GM12874 (cell line): ENCODE results near the gene HSPBAP1.

Experiments
- TF ChIP-seq, protein P1 (sequence below): IDR thresholded peaks from 2 replicates; pipeline ENCODE4 v1.5.1; 2011; ENCODE audit warnings: low read depth, mild to moderate bottlenecking, control low read depth, low read length, moderate library complexity; ENCODE audit not compliant: insufficient read depth

HSPBAP1 gene

DNA sequence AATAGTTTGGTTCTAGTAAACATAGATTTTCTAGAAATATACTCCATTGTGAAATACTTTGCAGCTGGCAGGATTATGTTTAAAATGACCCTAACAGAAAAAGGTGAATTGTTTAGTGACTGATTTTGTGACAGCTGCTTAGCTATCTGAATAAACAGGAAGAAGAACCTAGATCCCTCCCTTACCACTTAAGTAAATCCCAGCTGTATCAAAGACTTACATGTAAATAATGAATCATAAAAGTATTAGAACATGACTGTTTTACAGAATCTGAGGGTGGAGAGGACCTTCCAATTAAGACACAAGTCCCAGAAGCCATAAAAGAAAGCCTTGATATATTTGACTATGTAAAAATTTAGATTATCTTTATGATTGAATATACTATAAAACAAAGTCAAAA is 17.1 kb upstream of the HSPBAP1 start:
- TF ChIP-seq, protein P1, sequence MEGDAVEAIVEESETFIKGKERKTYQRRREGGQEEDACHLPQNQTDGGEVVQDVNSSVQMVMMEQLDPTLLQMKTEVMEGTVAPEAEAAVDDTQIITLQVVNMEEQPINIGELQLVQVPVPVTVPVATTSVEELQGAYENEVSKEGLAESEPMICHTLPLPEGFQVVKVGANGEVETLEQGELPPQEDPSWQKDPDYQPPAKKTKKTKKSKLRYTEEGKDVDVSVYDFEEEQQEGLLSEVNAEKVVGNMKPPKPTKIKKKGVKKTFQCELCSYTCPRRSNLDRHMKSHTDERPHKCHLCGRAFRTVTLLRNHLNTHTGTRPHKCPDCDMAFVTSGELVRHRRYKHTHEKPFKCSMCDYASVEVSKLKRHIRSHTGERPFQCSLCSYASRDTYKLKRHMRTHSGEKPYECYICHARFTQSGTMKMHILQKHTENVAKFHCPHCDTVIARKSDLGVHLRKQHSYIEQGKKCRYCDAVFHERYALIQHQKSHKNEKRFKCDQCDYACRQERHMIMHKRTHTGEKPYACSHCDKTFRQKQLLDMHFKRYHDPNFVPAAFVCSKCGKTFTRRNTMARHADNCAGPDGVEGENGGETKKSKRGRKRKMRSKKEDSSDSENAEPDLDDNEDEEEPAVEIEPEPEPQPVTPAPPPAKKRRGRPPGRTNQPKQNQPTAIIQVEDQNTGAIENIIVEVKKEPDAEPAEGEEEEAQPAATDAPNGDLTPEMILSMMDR, result no peak

DNA sequence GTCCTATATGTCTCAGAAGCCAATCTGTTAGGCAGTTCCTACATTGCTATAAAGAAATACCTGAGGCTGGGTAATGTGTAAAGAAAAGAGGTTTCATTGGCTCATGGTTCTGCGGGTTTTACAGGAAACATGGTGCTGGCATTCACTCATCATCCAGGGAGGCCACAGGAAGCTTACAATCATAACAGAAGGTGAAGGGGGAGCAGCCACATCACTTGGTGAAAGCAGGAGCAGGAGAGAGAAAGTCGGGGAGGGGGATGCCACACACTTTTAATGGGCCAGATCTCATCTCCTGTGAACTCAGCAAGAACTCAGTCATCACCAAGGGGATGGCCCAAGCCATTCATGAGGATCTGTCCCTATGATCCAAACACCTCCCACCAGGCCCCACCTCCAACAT is 10.3 kb upstream of the HSPBAP1 start:
- TF ChIP-seq, protein P1, result no peak

DNA sequence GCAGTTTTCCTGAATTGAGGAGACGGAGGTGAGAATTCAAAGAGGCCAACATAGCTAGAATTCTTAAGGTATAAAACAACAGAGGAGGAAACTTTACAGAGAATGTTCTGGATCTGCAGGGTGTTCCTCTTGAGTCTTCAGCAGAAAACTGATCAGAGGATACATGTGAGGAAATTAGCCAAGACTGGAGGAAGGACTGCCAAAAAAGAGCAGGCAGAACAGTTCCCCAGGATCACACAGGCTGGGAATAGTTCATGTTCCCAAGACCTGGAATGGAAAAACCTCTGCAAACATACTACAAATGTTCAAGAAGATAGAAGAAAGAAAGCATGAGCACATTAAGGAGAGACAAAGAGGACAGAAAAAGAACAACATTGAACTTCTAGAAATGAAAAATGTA is 8.7 kb upstream of the HSPBAP1 start:
- TF ChIP-seq, protein P1, result no peak

DNA sequence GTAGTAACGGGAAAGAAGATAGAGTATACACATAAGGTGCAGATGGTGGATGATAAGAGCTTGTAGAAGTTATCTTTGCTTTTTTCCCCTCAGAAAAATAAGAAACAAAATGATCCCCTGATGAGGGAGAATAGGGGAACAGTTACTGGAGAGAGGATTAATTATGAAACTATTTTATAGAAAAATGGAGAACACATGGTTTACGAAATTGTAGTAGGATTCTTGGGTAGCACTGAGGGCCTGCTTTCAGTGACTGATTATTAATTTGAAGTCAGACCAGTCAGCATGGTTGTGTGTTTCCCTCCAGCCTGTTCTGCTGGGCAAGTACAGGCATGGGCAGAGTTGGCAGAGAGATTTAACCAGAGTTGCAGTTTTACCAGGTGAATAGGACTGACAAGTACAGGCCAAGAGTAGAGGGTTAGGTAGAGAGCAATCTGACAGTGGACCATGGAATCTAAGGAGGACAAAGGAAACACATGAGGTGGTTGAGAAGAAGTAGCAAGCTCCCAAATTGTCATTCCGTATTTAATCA is 7.1 kb upstream of the HSPBAP1 start:
- TF ChIP-seq, protein P1, result no peak

DNA sequence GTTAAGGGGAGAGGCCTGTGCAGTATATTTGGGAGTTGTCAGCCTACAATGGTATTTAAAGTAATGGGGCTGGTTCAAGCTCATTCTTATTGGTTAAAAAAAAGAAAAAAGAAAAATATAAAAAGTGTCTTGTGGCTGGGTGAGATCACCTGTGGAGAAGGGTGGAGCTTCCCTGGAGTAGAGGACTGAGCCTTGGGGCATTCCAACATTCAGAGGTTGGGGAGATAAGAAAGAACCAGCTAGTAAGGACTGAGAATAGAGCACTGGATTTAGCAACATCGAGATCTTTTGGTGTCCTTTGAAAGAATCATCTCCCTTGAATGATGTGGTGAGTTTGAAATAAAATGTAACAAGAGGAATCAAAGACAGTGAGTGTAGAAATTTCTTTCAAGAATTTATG is 6.4 kb upstream of the HSPBAP1 start:
- TF ChIP-seq, protein P1, result no peak

DNA sequence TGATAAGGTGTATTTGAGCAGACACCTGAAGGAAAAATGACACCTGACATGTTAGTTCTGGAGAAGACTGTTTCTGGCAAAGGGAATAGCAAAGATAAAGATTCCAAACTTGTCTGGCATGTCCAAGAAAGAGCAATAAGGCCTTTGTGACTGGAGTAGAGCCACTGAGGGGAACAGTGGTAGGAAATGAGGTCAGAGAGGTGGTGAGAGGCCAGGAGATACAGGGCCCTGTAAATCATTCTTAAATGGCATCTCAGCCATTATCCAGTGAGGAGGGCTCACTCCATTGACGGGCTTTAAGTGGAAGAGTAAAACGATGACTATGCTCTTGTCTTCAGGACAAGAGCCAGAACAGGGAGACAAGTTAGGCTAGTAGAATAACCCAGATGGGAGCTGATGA is 5.7 kb upstream of the HSPBAP1 start:
- TF ChIP-seq, protein P1, result no peak

DNA sequence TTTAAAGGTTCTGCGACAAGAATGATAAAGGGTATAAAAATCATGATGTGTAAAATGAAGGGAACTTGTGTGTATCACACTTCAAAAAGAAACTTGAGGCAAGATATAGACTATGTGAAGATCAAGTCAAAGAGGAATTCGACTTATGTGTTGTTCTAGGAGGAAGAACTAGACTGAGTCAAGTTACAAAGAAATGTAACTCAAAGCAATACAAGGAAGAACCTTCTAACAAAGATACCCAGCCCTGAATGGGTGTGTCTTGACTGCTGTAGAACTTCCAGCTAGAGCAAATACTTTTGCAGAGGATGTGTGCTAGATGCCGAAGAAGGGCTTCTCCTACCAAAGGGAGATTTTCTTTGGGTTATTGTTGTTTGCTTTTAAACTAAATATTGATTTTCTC is 3.7 kb upstream of the HSPBAP1 start:
- TF ChIP-seq, protein P1, result no peak
